NCI-H1092 treated with DMSO at 0.1 percent for 48 hours (cell line): ENCODE data around the gene ZGRF1.
"Not testable (repeated sequence)": the region's sequence is repeated elsewhere in the genome, so short reads cannot be mapped to it uniquely, and the experiment has no call there.

Experiments used
- DNase-seq: peaks from one replicate; lab custom pipeline; 2025; lab: John Stamatoyannopoulos, UW

ZGRF1 gene

DNA sequence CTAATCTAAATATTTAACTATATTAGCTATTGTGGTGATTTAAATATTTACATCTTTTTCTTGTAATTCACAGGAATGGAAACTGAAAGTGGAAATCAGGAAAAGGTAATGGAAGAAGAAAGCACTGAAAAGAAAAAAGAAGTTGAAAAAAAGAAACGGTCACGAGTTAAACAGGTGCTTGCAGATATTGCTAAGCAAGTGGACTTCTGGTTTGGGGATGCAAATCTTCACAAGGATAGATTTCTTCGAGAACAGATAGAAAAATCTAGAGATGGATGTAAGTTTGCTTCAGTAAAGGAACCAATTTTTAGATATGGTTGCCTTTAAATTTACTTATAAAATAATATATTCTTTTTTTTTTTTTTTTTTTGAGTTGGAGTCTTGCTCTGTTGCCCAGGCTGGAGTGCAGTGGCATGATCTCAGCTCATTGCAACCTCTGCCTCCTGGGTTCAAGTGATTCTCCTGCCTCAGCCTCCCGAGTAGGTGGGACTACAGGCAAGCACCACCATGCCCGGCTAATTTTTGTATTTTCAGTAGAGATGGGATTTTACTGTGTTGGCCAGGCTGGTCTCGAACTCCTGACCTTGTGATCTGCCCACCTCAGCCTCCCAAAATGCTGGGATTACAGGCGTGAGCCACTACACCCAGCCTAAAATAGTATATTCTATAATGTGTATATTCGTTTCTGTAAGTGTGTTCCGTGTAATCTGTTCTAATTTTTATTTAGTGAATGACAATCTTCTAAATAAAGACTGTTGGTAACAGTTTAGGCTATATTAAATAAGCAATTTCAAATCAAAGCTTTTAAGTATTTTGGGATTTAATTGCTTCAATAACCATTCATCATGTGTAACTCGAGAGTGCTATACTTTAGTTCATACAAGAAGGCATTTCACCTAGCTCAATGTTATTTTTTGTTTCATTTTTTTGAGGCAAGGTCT is 8.2 kb upstream of the ZGRF1 start:
- not testable (repeated sequence) for DNase-seq

DNA sequence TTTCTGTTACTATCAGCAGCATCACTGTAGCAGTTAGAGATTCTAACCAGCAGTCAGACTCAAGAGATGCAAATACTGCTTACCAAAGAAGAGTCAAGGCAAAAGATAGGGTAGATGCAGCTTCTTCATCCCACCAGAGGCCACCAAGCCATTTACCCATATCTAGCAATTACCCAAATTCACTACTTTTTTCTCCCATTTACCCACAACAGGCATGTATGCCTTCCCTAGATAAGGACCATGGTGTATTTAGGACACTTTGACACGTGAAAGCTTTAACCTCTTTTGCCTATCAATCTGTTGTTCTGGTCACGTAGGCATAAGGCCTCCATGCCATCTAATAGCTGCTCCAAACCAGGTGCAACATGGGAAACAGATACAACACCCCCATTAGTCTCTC is 5.8 kb upstream of the ZGRF1 start:
- DNase-seq: no peak

DNA sequence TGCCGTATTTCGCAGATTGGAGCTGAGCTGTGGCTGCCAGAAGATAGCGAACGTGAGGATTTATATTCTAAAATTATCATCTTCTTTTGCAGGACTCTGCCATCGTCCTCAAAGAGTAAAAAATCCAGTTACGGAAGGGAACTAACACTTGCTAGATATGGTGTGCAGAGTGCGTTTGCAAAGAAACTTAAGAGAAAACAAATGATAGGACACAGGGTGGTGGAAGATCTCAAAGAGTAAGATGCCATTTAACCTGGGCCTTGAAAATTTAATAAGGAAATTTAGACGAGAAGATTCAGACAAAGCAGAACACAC is 800 bp upstream of the ZGRF1 start:
- DNase-seq: no peak

DNA sequence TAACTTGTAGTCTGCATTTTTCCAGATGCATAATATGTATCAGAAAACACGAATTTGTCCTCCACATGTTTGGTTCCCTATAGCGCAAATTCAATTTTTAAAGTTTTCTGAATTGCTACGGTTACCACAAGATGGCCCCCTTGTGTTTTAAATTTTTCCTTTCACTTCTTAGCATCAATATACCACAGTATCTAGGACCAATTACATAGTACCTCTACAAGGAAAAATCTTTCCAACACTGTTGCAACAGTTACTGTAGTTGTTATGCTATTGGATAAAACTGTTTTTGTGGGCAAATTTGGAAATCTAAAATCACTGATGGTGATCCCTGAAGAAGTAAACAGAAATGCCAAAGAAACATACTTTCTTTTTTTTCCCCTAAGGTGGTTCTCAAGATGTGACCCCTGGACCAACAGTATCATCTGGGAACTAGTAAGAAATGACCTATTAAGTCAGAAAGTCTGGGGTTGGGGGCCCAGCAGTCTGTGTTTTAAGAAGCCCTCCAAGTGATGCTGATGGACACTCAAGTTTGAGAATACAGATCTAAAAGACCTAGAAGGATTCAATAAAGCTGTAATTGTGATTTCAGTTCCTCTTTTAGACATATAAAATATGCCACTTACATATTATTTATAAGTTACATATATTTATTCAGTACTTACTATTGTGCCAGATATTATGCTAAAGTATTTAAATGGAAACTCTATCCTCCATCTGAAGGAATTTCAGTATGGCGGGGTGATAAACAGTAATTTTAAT is 3.1 kb downstream of the ZGRF1 start:
- DNase-seq: peak; percentile 47

DNA sequence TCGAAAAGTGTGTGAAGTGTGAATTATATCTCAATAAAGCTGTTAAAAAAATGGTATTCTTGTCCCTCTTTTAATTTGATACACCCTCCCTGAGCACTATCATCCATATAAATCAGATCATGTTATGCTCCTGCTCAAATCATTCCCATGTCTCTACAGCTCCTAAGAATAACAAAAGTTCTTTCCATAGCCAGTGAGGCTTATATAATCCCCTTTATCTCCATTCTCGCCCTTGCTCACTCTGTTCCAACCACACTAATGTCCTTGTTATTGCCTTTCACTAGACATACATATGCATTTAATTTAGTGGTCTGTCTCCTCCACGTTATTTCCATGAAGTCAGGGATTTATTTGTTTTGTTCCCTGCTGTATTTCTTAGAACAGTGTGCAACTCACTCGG is 10.5 kb downstream of the ZGRF1 start:
- no peak for DNase-seq

DNA sequence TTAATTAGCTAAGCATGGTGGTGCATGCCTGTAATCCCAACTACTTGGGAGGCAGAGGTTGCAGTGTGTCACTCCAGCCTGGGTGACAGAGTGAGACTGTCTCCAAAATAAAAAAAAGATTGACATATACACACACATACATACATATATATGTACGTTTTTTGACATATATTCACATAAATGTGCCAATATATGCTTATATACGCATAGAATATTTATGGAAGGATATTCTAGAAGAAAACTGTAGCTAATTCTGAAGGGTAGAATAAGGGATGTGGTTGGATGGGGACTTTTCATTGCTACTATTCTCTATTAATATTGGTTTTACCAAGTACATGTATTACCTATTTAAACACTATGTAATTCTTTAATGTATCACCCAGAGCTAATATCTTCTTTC is 19.7 kb downstream of the ZGRF1 start:
- DNase-seq: no peak

DNA sequence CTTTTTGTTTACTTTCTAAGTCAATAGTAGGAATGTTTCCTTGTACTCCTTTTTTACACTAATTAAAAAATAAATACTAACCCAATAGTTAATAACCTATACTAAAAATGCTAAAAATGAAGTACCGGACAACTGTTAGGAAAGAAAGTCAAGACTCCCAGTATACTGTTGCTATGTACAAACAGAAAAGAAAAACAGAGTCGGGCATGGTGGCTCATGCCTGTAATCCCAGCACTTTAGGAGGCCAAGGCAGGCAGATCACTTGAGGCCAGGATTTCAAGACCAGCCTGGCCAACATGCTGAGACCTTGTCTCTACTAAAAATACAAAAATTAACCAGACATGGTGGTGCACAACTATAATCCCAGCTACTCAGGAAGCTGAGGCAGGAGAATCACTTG is 23.9 kb downstream of the ZGRF1 start:
- not testable (repeated sequence) for DNase-seq

DNA sequence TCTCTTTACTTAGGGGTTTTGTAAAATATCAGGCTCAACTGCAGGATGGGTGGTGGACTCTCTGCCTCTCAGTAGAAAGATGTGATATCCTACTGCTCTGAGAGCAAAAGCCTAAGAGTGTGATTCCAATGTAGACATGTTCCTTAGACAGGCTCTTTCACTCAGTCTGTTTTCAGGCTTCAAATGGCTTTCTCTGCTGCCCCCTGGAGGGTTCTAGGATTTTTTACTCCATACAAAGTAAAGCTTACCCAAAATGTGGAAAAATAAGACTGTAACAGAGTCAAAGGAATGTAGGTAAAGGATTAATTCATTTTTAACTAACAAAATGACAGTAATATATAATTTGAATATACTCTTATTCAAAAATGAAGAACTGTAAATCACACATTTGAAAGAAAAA is 32.1 kb downstream of the ZGRF1 start:
- DNase-seq: peak; percentile 34

DNA sequence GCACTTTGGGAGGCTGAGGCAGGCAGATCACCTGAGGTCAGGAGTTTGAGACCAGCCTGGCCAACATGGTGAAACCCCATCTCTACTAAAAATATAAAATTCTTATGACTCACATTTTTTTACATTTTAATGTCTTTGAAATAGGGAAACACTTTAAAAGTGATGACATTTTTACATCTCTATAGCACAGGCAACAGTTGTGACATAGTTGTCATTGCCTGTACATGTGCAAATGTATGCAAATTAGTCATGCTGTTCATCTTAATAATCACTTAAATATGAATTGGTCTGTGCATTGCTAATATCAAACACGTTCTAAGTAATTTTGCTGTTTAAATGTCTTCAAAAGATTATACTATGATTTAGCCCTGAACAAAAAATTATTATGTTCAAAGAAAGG is 41.7 kb downstream of the ZGRF1 start:
- no peak for DNase-seq

DNA sequence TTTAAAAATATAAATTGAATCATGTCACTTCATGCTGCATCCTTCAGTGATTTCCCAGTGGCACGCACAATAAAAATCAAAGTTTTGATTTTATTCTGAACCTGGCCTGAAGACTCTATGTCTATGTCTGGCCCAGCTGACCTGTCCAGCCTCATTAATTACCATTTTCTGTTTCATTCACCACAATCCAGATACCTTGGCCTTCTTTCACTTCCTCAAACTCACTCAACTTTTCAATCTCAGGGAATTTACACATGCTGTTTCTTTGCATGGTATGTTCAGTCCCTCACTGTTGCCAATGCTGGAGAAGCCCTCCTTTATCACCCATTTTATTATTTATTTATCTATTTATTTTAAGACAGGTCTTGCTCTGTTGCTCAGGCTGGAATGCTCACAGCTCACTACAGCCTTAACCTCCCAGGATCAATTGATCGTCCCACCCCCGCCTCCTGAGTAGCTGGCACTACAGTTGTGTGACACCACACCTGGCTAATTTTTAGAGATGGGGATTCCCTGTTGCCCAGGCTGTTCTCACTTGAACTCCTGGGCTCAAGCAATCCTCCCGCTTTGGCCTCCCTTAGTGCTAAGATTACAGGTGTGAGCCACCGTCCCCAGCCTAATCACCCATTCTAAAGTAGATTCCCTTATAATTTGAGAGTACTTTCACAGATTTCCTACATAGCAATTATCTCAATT is 43.1 kb downstream of the ZGRF1 start:
- DNase-seq: no peak

DNA sequence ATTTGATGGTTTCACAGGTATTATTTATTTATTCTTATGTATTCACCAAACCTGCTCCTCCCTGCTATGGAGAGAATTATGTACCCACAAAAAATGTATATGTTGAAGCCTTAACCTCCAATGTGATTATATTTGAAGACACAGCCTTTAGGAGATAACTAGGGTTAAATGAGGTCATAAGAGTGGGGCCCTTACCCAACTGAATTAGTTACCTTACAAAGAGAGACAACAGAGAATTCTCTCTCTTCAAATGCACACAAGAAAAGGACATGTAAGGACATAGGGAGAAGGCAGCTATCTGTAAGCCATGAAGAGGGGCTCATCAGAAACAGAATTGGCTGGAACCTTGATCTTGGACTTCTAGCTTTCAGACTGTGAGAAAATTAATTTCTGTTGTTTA is 44.0 kb downstream of the ZGRF1 start:
- no peak for DNase-seq

DNA sequence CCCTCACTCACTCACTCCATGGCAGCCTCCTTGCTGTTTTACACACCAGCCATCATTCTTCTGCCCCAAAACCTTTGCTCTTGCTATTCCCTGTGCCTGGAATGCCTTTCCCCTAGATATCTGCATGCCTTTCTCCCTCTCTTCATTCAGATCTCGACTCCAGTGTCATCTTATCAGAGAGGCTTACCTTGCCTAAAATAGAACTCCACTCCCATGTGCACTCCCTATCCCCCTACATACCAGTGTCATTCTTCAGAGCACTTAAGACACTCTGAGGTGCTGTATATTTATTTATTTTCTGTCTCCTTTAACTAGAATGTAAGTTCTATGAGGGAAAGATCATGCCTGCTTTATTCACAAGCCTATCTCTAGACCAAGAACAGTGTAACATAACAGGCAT is 45.1 kb downstream of the ZGRF1 start:
- no peak for DNase-seq

DNA sequence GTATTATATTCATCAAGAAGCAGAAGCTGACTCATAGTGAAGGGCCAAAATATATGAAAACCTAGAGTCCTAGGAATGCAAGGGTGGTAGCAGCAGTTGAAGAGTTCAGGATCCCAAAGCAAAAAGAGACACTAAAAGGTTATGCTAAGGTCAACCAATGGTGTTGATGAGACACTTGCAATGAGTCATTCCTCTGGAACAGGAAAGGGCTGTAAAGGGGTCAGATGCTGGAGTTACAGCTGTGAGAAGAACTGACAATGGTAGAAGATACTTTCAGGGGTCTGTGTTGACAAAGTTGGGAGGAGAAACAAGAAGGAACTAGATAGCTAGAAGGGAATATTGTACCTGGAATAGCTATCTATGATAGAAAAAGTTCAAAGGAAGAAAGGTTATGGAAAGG is 47.5 kb downstream of the ZGRF1 start:
- DNase-seq: no peak

DNA sequence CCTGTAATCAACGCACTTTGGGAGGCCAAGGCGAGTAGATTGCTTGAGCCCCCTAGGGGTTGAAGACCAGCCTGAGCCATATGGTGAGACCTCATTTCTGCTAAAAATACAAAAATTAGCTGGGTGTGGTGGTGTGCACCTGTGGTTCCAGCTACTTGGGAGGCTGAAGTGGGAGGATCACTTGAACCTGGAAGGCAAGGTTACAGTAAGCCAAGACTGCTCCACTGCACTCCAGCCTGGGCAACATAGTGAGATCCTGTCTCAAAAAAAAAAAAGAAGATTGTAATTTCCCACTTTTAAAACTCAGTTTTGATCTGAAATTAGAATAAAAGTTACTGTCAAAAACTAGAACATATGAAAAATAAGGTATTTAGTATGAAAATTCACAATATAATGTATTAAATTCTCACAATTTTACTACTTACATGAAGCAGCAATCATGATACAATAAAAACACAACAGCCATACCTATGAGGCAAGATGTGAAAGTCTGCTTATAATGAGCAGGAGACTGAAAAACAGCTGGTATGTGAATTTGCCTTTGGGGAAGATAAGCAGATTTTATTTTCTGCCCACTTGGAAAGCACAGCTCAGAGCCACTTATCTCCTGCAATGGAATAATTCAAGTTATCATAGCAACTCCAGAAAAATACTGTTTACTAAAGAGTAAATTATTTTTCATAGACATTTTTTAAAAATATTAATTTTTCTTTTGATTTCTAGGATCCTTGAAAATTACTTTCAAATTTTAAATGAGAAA is 50.6 kb downstream of the ZGRF1 start:
- DNase-seq: no peak

DNA sequence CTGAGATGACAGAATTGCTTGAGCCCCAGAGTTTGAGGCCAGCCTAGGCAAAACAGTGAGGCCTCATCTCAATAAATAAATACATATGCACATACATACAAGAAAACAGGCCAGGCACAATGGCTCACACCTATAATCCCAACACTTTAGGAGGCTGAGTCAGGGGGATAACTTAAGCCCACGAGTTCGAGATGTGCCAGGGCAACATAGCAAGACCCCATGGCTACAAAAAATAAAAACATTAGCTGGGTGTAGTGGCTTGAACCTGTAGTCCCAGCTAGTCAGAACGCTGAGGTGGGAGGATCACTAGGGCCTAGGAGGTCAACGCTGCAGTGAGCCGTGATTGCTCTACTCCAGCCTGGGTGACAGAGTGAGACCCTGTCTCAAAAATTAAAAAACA is 69.2 kb downstream of the ZGRF1 start:
- DNase-seq: no peak

DNA sequence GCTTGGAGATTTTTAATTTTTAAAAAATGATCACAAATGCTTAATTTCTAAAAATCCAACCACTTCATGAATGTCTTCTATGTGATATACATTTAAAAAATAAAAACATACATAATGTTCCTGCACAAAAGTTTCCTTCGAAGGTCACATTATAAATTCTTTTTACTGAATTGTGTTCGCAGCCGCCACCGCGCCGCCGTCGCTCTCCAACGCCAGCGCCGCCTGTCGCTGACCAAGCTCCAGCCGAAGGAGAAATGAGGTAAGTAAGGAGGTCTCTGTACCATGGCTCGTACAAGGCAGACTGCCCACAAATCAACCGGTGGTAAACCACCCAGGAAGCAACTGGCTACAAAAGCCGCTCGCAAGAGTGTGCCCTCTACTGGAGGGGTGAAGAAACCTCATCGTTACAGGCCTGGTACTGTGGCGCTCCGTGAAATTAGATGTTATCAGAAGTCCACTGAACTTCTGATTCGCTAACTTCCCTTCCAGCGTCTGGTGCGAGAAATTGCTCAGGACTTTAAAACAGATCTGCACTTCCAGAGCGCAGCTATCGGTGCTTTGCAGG is 71.9 kb downstream of the ZGRF1 start:
- no peak for DNase-seq

DNA sequence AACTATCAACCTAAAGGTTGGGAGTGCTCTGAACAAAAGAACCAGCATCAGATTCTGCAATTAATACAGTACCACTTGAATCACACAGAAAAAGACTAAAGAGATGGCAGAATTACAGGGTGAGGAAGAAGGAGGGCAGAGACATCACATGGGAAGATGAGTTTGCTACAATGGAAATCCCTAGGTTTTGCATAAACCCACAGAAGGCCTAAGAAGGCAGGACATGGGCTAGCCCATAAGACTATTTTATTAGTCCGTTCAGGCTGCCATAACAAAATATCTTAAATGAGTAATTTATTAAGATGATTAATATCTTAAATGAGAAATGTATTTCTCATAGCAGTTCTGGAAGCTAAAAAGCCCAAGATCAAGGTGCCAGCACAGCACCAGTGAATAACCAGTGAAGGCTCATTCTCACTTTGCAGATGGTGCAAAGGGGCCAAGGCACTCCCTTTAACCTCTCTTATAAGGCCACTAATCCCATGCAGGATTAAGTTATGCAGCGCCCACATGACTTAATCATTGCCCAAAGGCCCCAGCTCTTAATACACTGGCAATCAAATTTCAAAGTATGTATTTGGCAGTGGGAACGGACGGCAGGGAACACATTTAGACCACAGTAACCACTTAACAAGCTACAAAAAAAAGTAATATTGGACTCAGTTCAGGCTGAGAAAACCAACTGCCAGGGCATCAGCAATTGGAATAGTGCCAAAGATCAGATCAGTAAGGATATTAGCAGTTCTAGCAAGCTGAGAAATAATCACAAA is 73.1 kb downstream of the ZGRF1 start:
- no peak for DNase-seq

DNA sequence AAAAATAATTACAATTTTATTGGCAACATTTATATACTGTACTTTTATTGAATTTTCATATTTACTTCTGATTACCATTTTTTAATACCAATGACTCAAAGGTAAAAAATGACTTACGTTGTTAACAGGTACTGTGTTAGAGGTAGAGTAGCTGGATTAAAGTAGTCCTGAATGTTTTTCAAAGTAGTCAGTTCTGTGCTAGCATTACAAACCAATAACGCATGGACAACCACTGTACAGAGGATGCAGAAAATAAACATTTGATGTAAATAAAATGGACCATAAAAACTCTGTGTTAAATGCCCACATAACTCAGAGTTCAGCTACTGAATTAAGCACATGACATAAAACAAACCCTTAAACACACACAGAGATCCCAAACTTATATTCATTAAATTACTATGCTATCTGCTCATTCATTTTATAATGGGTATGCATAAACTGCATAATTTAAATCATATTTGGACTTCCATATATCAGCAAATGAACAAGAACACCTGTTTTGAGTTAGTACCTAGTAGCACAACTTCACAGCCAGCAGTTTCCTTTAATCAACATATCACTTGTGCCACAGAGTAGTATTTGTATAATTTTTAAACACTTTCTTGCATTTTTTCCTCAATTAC is 74.3 kb downstream of the ZGRF1 start:
- DNase-seq: no peak

DNA sequence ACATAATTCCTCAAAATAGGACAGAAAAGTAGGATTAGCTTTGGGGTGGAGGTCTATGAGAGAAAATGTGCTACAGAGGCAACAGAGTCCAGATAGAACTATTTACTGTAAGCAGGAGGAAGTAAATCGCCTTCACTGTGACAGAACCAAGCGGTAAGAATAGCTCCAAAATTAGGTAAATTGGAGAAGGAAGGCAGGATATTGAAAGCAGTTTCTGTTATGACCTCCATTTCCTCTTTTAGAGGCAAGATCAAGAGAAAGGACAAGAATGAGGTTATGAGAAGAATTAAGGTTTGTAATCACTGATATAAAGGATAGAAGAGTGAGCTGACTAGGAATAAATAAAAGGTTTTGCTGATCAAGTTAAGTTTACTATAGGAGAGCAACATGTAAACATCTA is 76.6 kb downstream of the ZGRF1 start:
- DNase-seq: no peak

DNA sequence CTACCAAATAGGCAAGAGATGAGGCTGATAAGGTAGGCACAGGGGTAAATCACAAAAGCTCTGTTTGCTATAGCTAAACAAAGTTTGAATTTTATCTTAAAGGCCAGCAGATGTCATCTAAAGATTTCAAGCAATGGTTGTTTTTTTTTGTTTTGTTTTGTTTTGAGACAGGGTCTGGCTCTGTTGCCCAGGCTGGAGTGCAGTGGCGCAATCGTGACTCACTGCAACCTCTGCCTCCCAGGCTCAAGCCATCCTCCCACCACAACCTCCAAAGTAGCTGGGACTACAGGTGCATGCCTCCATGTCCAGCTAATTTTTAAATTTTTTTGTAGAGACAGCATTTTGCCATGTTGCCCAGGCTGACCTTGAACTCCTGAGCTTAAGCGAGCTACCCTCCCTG is 77.7 kb downstream of the ZGRF1 start:
- DNase-seq: no peak
